Measurements from ENCODE around the gene MS4A10. TPM values are rescaled to one million over a fixed set of nuclear protein-coding genes. Genes with fewer than 3 reads are reported as not detected.

The MS4A10 gene
- total RNA-seq, 3 donors from 2014 or later = 1.2 TPM; not detected in 2

GRCh38 chr11:60809691-60810090 is 24.6 kb downstream of the MS4A10 start:
- DNase-seq (no peak), ATAC-seq (no peak)
- Histone ChIP-seq H3K4me3 (no peak overlapping the region), H3K36me3 (ENCODE audit: low read depth) (no peaks in the 10 kb centered on the region), H3K9me3 (no peaks in the 10 kb centered on the region), H3K4me1 (ENCODE audit: low read depth) (peaks cover 3% of the 10 kb centered on the region)
- intact Hi-C loops (cut with DNase I, micrococcal nuclease) = no loop called here
- TF ChIP-seq CTCF (IDR thresholded peaks at IDR 0.05) = no peak

- Histone ChIP-seq H3K9me3 (no peaks in the 10 kb centered on the region), H3K4me1 (ENCODE audit: low read depth) (peaks cover 3% of the 10 kb centered on the region), H3K36me3 (ENCODE audit: low read depth) (no peaks in the 10 kb centered on the region), H3K4me3 (no peak overlapping the region)
- DNase-seq (no peak), ATAC-seq (no peak)
- no peak for TF ChIP-seq CTCF (IDR thresholded peaks at IDR 0.05)
- intact Hi-C loops (cut with DNase I, micrococcal nuclease) = no loop called here
Measured at GRCh38 chr11:60810151-60810550, 25.0 kb downstream of the MS4A10 start.

GRCh38 chr11:60810569-60810968 is 25.4 kb downstream of the MS4A10 start:
- TF ChIP-seq CTCF (IDR thresholded peaks at IDR 0.05) = no peak
- intact Hi-C loops (cut with DNase I, micrococcal nuclease) = no loop called here
- H3K36me3 ChIP-seq (ENCODE audit: low read depth) = no peaks in the 10 kb centered on the region
- ATAC-seq (peak; percentile 94), DNase-seq (peak in 2 of 3 donors; percentile 50 to 60)
- no peaks in the 10 kb centered on the region for H3K9me3 ChIP-seq
- H3K4me1 ChIP-seq (ENCODE audit: low read depth) = peaks cover 3% of the 10 kb centered on the region
- no peak overlapping the region for H3K4me3 ChIP-seq

- Histone ChIP-seq H3K36me3 (ENCODE audit: low read depth) (no peaks in the 10 kb centered on the region), H3K4me1 (ENCODE audit: low read depth) (peaks cover 3% of the 10 kb centered on the region), H3K9me3 (peaks cover 10% of the 10 kb centered on the region), H3K4me3 (no peak overlapping the region)
- ATAC-seq (no peak), DNase-seq (no peak)
- TF ChIP-seq CTCF (IDR thresholded peaks at IDR 0.05) = no peak
- intact Hi-C loops (cut with DNase I, micrococcal nuclease) = no loop called here
Measured at GRCh38 chr11:60813324-60813723, 28.2 kb downstream of the MS4A10 start.

- no peak for ATAC-seq
- Histone ChIP-seq H3K36me3 (ENCODE audit: low read depth) (no peaks in the 10 kb centered on the region), H3K9me3 (peaks cover 10% of the 10 kb centered on the region), H3K4me1 (ENCODE audit: low read depth) (peaks cover 3% of the 10 kb centered on the region), H3K4me3 (no peak overlapping the region)
- intact Hi-C loops (cut with DNase I, micrococcal nuclease) = no loop called here
- DNase-seq = no peak
- TF ChIP-seq CTCF (IDR thresholded peaks at IDR 0.05) = no peak
Measured at GRCh38 chr11:60814112-60814511, 29.0 kb downstream of the MS4A10 start.

GRCh38 chr11:60816590-60817157 is 31.5 kb downstream of the MS4A10 start:
- ATAC-seq = no peak

More at GRCh38 chr11:60816590-60817157, 31.5 kb downstream of the MS4A10 start:
- DNase-seq = no peak
- H3K4me3 ChIP-seq = no peak overlapping the region
- no peak for TF ChIP-seq CTCF (IDR thresholded peaks at IDR 0.05)
- peaks cover 10% of the 10 kb centered on the region for H3K9me3 ChIP-seq
- intact Hi-C loops (cut with DNase I, micrococcal nuclease) = no loop called here
- no peaks in the 10 kb centered on the region for H3K36me3 ChIP-seq (ENCODE audit: low read depth)
- no peaks in the 10 kb centered on the region for H3K4me1 ChIP-seq (ENCODE audit: low read depth)
